Activated naive CD4-positive, alpha-beta T cell treated with anti-CD3 and anti-CD28 coated beads, Interleukin-2, amount 10 ng/mL, durations not matched to agents 7 days and 5 days (primary cell): ENCODE results near the gene PLPP4.

Experiments used
- CTCF ChIA-PET: fragments of 350-600 bp; sonication (Branson Sonifier 250); formaldehyde crosslinking; loops from one replicate; lab custom pipeline; 2021; ENCODE audit warnings: antibody characterized with exemption; lab: Charles Lee
- DNase-seq: peaks from one replicate; pipeline ENCODE4 v3.0.0-alpha.2; 2020
- H3K27ac Mint-ChIP-seq: one replicate; pipeline ENCODE4 v1.8.0; 2021; ENCODE audit warnings: mild to moderate bottlenecking, moderate library complexity, mixed read lengths
- H3K27me3 Mint-ChIP-seq: one replicate; pipeline ENCODE4 v1.8.0; 2021; ENCODE audit warnings: mild to moderate bottlenecking, mixed read lengths
- H3K36me3 Mint-ChIP-seq: one replicate; pipeline ENCODE4 v1.8.0; 2021; ENCODE audit warnings: mixed read lengths
- H3K4me1 Mint-ChIP-seq: one replicate; pipeline ENCODE4 v1.8.0; 2021; ENCODE audit warnings: mixed read lengths
- H3K4me3 Mint-ChIP-seq: one replicate; pipeline ENCODE4 v1.8.0; 2021; ENCODE audit warnings: mild to moderate bottlenecking, moderate library complexity, mixed read lengths
- H3K9me3 Mint-ChIP-seq: one replicate; pipeline ENCODE4 v1.8.0; 2021; ENCODE audit warnings: mixed read lengths

PLPP4 gene

DNA sequence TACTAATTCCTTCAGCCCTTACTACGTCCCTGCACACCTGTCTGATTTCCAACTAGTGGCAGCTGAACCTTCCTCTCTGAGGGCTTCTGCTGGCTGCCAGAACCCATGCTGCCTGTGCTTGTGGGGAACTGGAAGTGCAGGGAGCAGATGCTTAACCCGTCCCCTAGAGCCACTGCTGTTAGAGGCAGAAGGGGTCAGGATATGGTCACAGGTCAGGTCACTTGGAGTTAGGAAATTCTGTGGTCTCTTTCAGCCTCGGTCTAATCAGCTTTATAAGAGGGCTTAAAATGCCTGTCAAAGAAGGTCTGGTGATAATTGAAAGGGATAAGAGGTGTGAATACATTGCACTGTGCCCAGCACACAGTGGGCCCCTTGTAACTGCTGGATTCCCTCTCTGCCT is 82.0 kb downstream of the PLPP4 start:
- no peak overlapping the region for H3K4me3 Mint-ChIP-seq
- no peak overlapping the region for H3K27ac Mint-ChIP-seq
- no peaks in the 10 kb centered on the region for H3K9me3 Mint-ChIP-seq
- H3K4me1 Mint-ChIP-seq = no peaks in the 10 kb centered on the region
- H3K27me3 Mint-ChIP-seq = no peaks in the 10 kb centered on the region
- CTCF ChIA-PET = no interaction called here
- no peaks in the 10 kb centered on the region for H3K36me3 Mint-ChIP-seq
- no peak for DNase-seq

DNA sequence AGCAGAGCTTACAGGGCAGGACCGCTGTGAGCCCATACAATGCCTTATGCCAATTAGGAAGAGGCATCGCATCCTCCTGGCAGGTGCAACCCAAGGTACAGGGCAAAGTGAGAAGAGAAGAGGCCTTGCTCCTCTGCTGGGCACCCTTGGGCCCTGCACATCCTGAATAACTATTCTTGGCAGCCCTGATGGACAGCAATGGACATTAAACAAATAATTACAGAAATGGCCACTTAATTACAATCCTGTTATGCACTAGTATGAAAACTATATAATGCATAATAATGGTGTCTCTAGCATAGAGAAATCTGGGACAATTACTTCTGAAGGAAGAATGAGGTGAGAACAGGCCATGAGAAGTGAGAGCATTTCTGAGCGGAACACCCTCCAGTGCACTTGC is 83.5 kb downstream of the PLPP4 start:
- CTCF ChIA-PET = no interaction called here
- Mint-ChIP-seq H3K4me3 (no peak overlapping the region), H3K4me1 (no peaks in the 10 kb centered on the region), H3K36me3 (no peaks in the 10 kb centered on the region), H3K27me3 (no peaks in the 10 kb centered on the region), H3K9me3 (no peaks in the 10 kb centered on the region), H3K27ac (no peak overlapping the region)
- no peak for DNase-seq

- no peak for DNase-seq
- H3K27me3 Mint-ChIP-seq = no peaks in the 10 kb centered on the region
- H3K36me3 Mint-ChIP-seq = no peaks in the 10 kb centered on the region
- no peaks in the 10 kb centered on the region for H3K4me1 Mint-ChIP-seq
- no peak overlapping the region for H3K4me3 Mint-ChIP-seq
- no peak overlapping the region for H3K27ac Mint-ChIP-seq
- H3K9me3 Mint-ChIP-seq = no peaks in the 10 kb centered on the region
- CTCF ChIA-PET = no interaction called here
Measured at GRCh38 chr10:120541984-120542383, 85.0 kb downstream of the PLPP4 start.

GRCh38 chr10:120542591-120542990 is 85.6 kb downstream of the PLPP4 start:
- CTCF ChIA-PET = no interaction called here

DNA sequence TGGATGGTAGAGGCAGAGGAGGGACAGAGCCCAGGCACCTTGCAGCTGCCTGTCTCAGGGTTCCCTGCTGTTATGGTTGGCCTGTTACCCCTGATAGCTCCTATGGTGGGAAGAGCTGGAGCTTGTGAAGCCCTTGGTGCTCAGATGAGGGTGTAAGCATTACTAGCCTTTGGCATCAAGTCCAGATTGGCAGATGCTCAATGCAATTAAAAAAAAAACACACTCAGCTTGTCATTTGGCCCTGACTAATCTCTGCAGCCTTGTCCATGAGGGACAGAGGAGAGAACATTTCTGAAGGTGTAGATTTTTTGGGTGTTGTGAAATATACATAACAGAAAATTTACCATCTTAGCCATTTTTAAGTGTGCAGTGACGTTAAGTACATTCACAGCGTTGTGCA is 86.3 kb downstream of the PLPP4 start:
- H3K9me3 Mint-ChIP-seq = no peaks in the 10 kb centered on the region
- CTCF ChIA-PET = no interaction called here
- no peaks in the 10 kb centered on the region for H3K36me3 Mint-ChIP-seq
- no peak for DNase-seq
- H3K4me3 Mint-ChIP-seq = no peak overlapping the region
- no peak overlapping the region for H3K27ac Mint-ChIP-seq
- H3K27me3 Mint-ChIP-seq = no peaks in the 10 kb centered on the region
- no peaks in the 10 kb centered on the region for H3K4me1 Mint-ChIP-seq

More at GRCh38 chr10:120542591-120542990, 85.6 kb downstream of the PLPP4 start:
- no peaks in the 10 kb centered on the region for H3K36me3 Mint-ChIP-seq
- H3K27me3 Mint-ChIP-seq = no peaks in the 10 kb centered on the region
- no peak for DNase-seq
- no peak overlapping the region for H3K27ac Mint-ChIP-seq
- no peaks in the 10 kb centered on the region for H3K9me3 Mint-ChIP-seq
- no peak overlapping the region for H3K4me3 Mint-ChIP-seq
- H3K4me1 Mint-ChIP-seq = no peaks in the 10 kb centered on the region

DNA sequence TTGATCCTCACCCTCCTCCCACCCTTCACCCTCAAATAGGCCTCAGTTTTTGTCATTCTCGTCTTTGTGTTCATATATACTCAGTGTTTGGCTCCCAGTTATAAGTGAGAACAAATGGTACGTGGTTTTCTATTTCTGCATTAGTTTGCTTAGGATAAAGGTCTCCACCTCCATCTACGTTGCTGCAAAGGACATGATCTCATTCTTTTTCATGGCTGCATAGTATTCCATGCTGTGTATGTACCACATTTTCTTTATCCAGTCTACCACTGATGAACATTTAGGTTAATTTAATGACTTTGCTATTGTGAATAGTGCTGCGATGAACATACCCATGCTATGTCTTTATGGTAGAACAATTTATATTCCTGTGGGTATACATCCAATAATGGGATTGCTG is 91.2 kb downstream of the PLPP4 start:
- CTCF ChIA-PET = no interaction called here
- Mint-ChIP-seq H3K4me1 (no peaks in the 10 kb centered on the region), H3K27me3 (no peaks in the 10 kb centered on the region)

GRCh38 chr10:120552262-120552661 is 95.2 kb downstream of the PLPP4 start:
- Mint-ChIP-seq H3K4me3 (no peak overlapping the region), H3K4me1 (no peaks in the 10 kb centered on the region), H3K27ac (no peak overlapping the region), H3K27me3 (no peaks in the 10 kb centered on the region), H3K36me3 (no peaks in the 10 kb centered on the region), H3K9me3 (peaks cover 11% of the 10 kb centered on the region)
- DNase-seq = no peak
- CTCF ChIA-PET = no interaction called here

More for the DNA sequence above, 91.2 kb downstream of the PLPP4 start:
- no peak overlapping the region for H3K27ac Mint-ChIP-seq
- no peaks in the 10 kb centered on the region for H3K36me3 Mint-ChIP-seq
- no peak overlapping the region for H3K4me3 Mint-ChIP-seq
- no peak for DNase-seq
- peaks cover 2% of the 10 kb centered on the region for H3K9me3 Mint-ChIP-seq

DNA sequence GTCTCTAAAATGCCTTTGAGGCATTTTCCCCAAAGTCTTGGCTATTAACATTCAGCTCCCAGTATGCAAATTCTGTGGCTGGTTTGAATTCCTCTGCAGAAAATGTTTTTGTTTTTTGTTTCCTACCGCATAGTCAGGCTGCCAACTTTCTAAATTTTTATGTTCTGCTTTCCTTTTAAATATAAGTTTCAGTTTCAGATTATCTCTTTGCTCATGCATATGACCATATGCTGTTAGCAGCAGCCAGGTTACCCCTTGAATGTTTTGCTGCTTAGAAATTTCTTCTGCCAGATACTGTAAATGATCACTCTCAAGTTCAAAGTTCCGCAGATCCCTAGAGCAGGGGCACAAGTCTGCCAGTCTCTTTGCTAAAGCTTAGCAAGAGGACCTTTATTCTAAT is 96.9 kb downstream of the PLPP4 start:
- Mint-ChIP-seq H3K36me3 (no peaks in the 10 kb centered on the region), H3K4me3 (no peak overlapping the region), H3K9me3 (peaks cover 11% of the 10 kb centered on the region), H3K4me1 (no peaks in the 10 kb centered on the region), H3K27ac (no peak overlapping the region), H3K27me3 (no peaks in the 10 kb centered on the region)
- CTCF ChIA-PET = no interaction called here
- no peak for DNase-seq

- no peaks in the 10 kb centered on the region for H3K36me3 Mint-ChIP-seq
- no peak for DNase-seq
- peaks cover 11% of the 10 kb centered on the region for H3K9me3 Mint-ChIP-seq
- H3K27me3 Mint-ChIP-seq = no peaks in the 10 kb centered on the region
- no peak overlapping the region for H3K4me3 Mint-ChIP-seq
- CTCF ChIA-PET = no interaction called here
- H3K4me1 Mint-ChIP-seq = no peaks in the 10 kb centered on the region
- no peak overlapping the region for H3K27ac Mint-ChIP-seq
Measured at GRCh38 chr10:120555436-120555835, 98.4 kb downstream of the PLPP4 start.

DNA sequence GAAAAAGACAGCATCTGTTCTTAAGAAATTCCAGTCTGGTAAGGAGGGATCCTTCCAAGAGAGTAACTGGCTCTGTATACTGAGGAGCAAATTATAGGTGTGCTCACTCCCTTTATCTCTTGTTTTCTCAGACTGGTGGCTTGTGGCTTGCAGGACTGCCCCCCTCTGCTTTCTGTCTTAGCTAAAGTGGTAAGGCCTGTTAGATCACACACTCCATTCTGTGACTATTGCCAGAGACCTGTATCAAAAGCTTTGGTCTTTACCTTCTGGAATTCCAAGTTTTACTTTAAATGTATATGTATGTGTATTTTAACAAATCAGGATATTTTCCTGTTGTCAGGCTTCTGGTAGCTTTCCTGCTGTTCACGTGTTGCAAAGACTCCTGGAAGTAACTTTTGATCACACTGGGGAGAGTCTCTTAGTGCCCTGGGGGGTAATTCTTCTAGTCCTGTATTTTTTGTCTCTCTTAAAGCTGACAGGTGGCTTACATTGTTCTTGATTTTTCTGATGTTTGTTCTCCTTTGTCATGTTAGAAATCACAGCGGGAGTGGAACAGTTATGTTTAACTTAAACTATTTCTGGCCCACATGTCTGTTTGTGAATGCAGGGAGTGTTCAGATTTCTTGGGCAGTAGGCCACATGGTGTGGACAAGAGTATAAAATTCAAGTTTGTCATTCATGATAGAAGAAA is 99.0 kb downstream of the PLPP4 start:
- Mint-ChIP-seq H3K36me3 (no peaks in the 10 kb centered on the region), H3K27ac (no peak overlapping the region), H3K27me3 (no peaks in the 10 kb centered on the region), H3K4me1 (no peaks in the 10 kb centered on the region), H3K4me3 (no peak overlapping the region), H3K9me3 (peaks cover 11% of the 10 kb centered on the region)
- CTCF ChIA-PET = interaction anchor here (0.5 kb wide), 1 partner anchor 332 kb away, joined by 3 read pairs; no protein-coding TSS in a partner anchor
- DNase-seq = no peak

- Mint-ChIP-seq H3K4me1 (no peaks in the 10 kb centered on the region), H3K9me3 (peaks cover 11% of the 10 kb centered on the region), H3K36me3 (no peaks in the 10 kb centered on the region), H3K4me3 (no peak overlapping the region), H3K27me3 (no peaks in the 10 kb centered on the region), H3K27ac (no peak overlapping the region)
- CTCF ChIA-PET = interaction anchor here (1.6 kb wide), 1 partner anchor 13 kb away, joined by 3 read pairs; no protein-coding TSS in a partner anchor
- DNase-seq = no peak
Measured at GRCh38 chr10:120557311-120557710, 100.3 kb downstream of the PLPP4 start.

DNA sequence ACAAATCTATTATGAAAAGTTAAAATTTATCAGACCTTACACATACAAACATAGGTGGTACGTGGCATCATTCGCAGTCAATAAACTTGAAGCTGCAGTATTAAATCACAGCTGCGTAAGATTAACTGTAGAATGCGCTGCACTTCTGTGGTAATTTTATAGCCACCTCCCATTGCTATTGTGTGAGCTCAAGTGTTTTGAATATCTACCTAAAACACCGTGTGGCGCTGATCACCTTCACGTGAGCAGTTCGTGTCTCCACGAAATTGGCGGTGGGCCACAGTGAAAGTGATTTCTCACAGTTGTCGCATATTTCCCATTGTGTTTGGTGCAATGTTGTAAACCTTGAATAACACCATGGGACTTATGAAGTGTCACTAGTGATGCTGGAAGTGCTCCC is 102.8 kb downstream of the PLPP4 start:
- Mint-ChIP-seq H3K9me3 (peaks cover 3% of the 10 kb centered on the region), H3K27me3 (no peaks in the 10 kb centered on the region), H3K4me1 (no peaks in the 10 kb centered on the region), H3K36me3 (no peaks in the 10 kb centered on the region), H3K4me3 (no peak overlapping the region), H3K27ac (no peak overlapping the region)
- DNase-seq = no peak
- CTCF ChIA-PET = no interaction called here

DNA sequence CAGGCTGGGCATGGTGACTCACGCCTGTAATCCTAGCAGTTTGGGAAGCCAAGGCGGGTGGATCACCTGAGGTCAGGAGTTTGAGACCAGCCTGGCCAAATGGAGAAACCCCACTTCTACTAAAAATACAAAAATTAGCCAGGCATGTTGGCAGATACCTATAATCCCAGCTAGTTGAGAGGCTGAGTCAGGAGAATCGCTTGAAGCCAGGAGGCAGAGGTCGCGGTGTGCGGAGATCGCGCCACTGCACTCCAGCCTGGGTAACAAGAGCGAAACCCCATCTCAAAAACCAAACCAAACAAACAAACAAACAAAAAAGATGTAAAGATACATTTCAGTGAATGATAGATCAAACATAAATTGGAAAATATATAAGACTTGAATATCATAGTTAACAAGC is 105.9 kb downstream of the PLPP4 start:
- H3K4me1 Mint-ChIP-seq = no peaks in the 10 kb centered on the region
- DNase-seq = no peak
- no peaks in the 10 kb centered on the region for H3K27me3 Mint-ChIP-seq
- no peaks in the 10 kb centered on the region for H3K9me3 Mint-ChIP-seq
- CTCF ChIA-PET = no interaction called here
- no peak overlapping the region for H3K27ac Mint-ChIP-seq
- H3K4me3 Mint-ChIP-seq = no peak overlapping the region
- no peaks in the 10 kb centered on the region for H3K36me3 Mint-ChIP-seq

GRCh38 chr10:120570418-120570817 is 113.4 kb downstream of the PLPP4 start:
- DNase-seq = no peak
- H3K27ac Mint-ChIP-seq = no peak overlapping the region
- no peaks in the 10 kb centered on the region for H3K27me3 Mint-ChIP-seq
- no peak overlapping the region for H3K4me3 Mint-ChIP-seq
- CTCF ChIA-PET = interaction anchor here (1.4 kb wide), 1 partner anchor 13 kb away, joined by 3 read pairs; no protein-coding TSS in a partner anchor
- no peaks in the 10 kb centered on the region for H3K36me3 Mint-ChIP-seq
- H3K4me1 Mint-ChIP-seq = no peaks in the 10 kb centered on the region
- no peaks in the 10 kb centered on the region for H3K9me3 Mint-ChIP-seq

DNA sequence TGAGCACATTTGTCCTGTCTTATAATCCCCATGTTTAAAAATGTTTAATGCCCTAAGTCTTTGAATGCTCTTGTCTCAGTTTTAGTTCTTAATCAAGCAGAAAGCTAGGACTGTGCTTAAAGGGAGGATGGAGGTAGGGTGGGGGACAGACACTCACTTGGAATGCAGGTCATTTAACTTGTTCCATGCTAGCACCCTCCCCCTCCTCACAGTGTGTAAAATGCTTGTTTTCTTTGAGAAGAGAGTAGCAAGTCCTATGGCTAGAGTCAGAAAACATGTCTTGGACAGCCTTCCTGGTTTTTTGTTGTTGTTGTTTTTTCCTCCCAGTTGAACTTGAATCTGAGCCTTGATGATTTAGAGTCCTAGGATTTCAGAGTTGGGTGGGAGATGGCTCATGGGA is 114.2 kb downstream of the PLPP4 start:
- H3K4me3 Mint-ChIP-seq = no peak overlapping the region
- DNase-seq = no peak
- CTCF ChIA-PET = no interaction called here
- no peak overlapping the region for H3K27ac Mint-ChIP-seq
- no peaks in the 10 kb centered on the region for H3K36me3 Mint-ChIP-seq
- H3K4me1 Mint-ChIP-seq = no peaks in the 10 kb centered on the region
- H3K27me3 Mint-ChIP-seq = no peaks in the 10 kb centered on the region
- H3K9me3 Mint-ChIP-seq = no peaks in the 10 kb centered on the region
